Effector memory CD8-positive, alpha-beta T cell (primary cell): ENCODE results near the gene FBXO28.

ENCODE experiments used
- ATAC-seq: fragments of 150-1000 bp; cut with Tn5 transposase; replicated peaks from 2 replicates; pipeline ENCODE4 v1.10.0; 2021; ENCODE audit warnings: mild to moderate bottlenecking, moderate library complexity
- DNase-seq, 3 experiments: peaks; one replicate each; pipeline ENCODE4 v3.0.0; 2021
- H3K27ac Mint-ChIP-seq, 2 donors: one replicate each; pipeline ENCODE4 v1.8.0; 2022; ENCODE audit warnings: mild to moderate bottlenecking in 2 of 2, mixed read lengths in 2 of 2, moderate library complexity in 2 of 2
- H3K27me3 Mint-ChIP-seq, 2 donors: one replicate each; pipeline ENCODE4 v1.8.0; 2022; ENCODE audit warnings: mixed read lengths in 2 of 2
- H3K36me3 Mint-ChIP-seq: one replicate; pipeline ENCODE4 v1.8.0; 2022; ENCODE audit warnings: mild to moderate bottlenecking, moderate library complexity, mixed read lengths; ENCODE audit not compliant: insufficient read depth
- H3K4me1 Mint-ChIP-seq, 2 donors: one replicate each; pipeline ENCODE4 v1.8.0; 2022; ENCODE audit warnings: low read depth in 2 of 2, mixed read lengths in 2 of 2
- H3K4me3 Mint-ChIP-seq, 2 donors: one replicate each; pipeline ENCODE4 v1.8.0; 2022; ENCODE audit warnings: mild to moderate bottlenecking in 2 of 2, mixed read lengths in 2 of 2, moderate library complexity in 2 of 2
- H3K9me3 Mint-ChIP-seq, 2 donors: one replicate each; pipeline ENCODE4 v1.8.0; 2022; ENCODE audit warnings: mixed read lengths in 2 of 2

FBXO28 gene

DNA sequence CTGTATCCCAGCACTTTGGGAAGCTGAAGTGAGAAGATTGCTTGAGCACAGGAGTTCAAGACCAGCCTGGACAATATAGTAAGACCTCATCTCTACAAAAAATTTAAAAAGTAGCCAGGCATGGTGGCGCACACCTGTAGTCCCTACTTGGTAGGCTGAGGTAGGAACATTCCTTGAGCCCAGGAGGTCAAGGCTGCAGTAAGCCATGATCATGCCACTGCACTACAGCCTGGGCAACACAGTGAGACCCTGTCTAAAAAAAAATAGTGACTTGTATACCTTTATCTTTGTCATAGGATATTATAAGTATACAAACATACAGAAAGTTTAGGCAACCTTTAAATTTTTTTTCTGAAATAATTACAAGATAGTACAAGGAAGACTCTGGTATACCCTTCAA, 3.9 kb upstream of the FBXO28 start:
- H3K9me3 Mint-ChIP-seq: no peaks in the 10 kb centered on the region
- no peak overlapping the region for H3K4me3 Mint-ChIP-seq
- peaks cover 5% of the 10 kb centered on the region for H3K36me3 Mint-ChIP-seq
- H3K27ac Mint-ChIP-seq: no peak overlapping the region
- H3K4me1 Mint-ChIP-seq: peaks cover 7 to 10% of the 10 kb centered on the region in 2 donors
- no peak for DNase-seq
- peaks cover 11 to 20% of the 10 kb centered on the region in 2 donors for H3K27me3 Mint-ChIP-seq
- no peak for ATAC-seq

DNA sequence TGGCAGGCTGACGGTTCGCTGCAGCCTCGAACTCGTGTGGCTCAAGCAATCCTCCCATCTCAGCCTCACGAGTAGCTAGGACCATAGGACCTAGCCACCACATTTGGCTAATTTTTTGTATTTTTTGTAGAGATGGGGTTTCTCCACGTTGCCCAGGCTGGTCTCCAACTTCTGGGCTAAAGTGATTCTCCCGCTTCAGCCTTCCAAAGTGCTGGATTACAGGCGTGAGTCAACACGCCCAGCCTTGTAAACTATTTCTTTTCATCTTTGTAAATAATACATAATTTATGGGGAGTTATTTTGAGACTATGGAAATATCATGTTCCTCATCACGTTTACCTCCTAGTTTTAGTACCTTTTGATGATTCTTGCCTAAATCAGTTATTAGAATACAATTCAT, 906 bp upstream of the FBXO28 start:
- Mint-ChIP-seq H3K36me3 (peaks cover 5% of the 10 kb centered on the region), H3K4me3 (no peak overlapping the region), H3K9me3 (no peaks in the 10 kb centered on the region), H3K4me1 (peaks cover 10 to 19% of the 10 kb centered on the region in 2 donors), H3K27ac (no peak overlapping the region), H3K27me3 (peaks cover 5 to 11% of the 10 kb centered on the region in 2 donors)
- DNase-seq (no peak), ATAC-seq (no peak)

DNA sequence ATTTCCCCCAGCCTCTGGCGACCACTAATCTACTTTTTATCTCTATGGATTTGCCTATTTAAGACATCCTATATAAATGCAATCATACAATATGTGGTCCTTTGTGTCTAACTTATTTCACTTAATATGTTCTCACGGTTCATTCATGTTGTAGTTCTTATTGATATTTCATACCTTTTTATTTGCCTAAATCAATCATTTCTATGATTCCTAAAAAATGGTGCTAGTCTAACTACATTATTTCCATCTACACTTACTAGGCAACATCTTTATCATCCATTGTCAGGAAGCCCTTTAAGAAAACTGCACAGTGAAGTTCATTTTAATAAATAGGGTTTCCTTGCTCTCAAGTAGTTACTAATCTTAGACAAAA, 380 bp upstream of the FBXO28 start:
- Mint-ChIP-seq H3K27ac (peak overlapping the region; percentile 91 to 96), H3K4me1 (peaks cover 10 to 19% of the 10 kb centered on the region in 2 donors), H3K9me3 (no peaks in the 10 kb centered on the region), H3K4me3 (peak overlapping the region; percentile 86 to 95), H3K27me3 (peaks cover 5 to 11% of the 10 kb centered on the region in 2 donors), H3K36me3 (peaks cover 5% of the 10 kb centered on the region)
- no peak for ATAC-seq
- DNase-seq: no peak

DNA sequence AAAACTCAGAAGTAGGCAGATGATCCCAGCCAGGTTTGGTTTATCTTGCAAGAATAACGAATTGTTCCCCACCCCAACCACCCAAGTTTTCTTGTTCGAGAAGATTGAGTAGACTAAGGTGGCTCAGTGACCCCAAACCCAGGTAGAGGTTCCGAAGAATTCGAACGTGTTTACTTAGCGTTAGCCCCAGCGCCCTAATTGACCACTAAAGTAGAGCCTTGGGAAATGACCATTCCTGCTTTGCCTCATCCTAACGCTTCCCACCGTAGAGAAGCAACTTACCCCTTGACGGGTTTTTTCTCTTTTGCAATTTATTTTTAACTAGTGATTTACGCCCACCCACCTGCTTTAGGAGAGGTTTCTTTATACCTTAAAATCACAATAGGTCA, 870 bp downstream of the FBXO28 start:
- peaks cover 15 to 23% of the 10 kb centered on the region in 2 donors for H3K4me1 Mint-ChIP-seq
- no peaks in the 10 kb centered on the region for H3K9me3 Mint-ChIP-seq
- no peak for DNase-seq
- peak overlapping the region; percentile 86 to 95 for H3K4me3 Mint-ChIP-seq
- H3K36me3 Mint-ChIP-seq: peaks cover 14% of the 10 kb centered on the region
- peak overlapping the region; percentile 91 to 96 for H3K27ac Mint-ChIP-seq
- H3K27me3 Mint-ChIP-seq: peaks cover 0 to 11% of the 10 kb centered on the region in 2 donors
- no peak for ATAC-seq

DNA sequence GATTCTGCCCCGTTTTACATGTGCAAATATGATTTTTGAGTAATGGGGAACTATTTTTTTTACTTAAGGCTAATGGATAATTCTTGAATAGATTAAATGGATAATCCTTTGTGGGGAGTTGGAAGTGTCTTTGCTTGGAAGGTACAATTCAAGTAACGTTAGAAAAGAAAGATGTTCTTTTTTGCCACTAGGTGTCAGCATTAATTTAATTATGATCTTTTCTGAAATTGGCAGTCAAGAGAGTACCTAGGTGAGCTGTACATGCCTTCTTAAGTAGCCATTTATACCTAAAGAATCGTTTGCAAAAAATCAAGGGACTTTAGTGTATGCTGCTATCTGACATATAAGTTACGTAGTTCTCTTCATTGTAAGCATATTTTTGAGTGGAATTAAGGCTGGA, 2.2 kb downstream of the FBXO28 start:
- no peaks in the 10 kb centered on the region for H3K9me3 Mint-ChIP-seq
- H3K27me3 Mint-ChIP-seq: peaks cover 0 to 5% of the 10 kb centered on the region in 2 donors
- no peak overlapping the region for H3K27ac Mint-ChIP-seq
- peak overlapping the region in 1 of 2 donors; percentile 60 for H3K4me3 Mint-ChIP-seq
- peaks cover 19 to 30% of the 10 kb centered on the region in 2 donors for H3K4me1 Mint-ChIP-seq
- peaks cover 15% of the 10 kb centered on the region for H3K36me3 Mint-ChIP-seq
- ATAC-seq (peak; percentile 32), DNase-seq (no peak)

DNA sequence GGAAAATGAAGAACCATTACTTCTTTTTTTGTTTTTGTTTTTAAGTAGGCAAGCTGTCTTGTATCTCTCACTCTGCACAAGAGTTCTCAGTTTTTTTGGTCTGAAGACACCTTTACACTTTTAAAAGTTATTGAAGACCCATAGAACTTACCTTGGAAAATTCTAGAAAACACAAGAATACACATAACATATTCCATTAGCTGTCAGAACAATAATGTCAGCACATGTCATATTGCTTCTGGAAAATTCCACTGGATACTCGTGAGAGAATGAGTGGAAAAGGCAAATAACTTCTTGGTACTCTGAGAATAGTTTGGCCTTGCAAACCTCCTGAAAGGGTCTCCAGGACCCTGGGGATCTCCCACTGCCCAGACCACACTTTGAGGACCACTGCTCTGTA, 4.8 kb downstream of the FBXO28 start:
- no peak for DNase-seq
- no peaks in the 10 kb centered on the region for H3K9me3 Mint-ChIP-seq
- H3K27me3 Mint-ChIP-seq: no peaks in the 10 kb centered on the region
- peaks cover 22 to 32% of the 10 kb centered on the region in 2 donors for H3K4me1 Mint-ChIP-seq
- no peak for ATAC-seq
- H3K4me3 Mint-ChIP-seq: no peak overlapping the region
- peaks cover 18% of the 10 kb centered on the region for H3K36me3 Mint-ChIP-seq
- H3K27ac Mint-ChIP-seq: peak overlapping the region in 1 of 2 donors; percentile 19

DNA sequence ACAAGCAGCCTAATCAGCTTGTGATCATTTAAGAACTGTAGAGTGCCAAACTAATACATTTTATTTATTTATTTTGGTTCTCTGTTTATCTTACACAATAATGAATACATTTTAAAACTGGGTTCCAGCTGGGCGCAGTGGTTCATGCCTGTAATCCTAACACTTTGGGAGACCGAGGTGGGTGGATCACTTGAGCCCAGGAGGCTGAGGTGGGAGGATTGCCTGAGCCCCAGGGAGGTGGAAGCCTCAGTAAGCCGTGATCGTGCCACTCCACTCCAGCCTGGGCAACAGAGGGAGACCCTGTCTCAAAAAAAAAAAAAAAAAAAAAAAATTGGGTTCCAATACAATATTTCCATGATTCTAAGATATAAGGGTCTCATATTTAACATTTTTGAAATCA, 9.2 kb downstream of the FBXO28 start:
- H3K36me3 Mint-ChIP-seq: peaks cover 22% of the 10 kb centered on the region
- no peak for DNase-seq
- no peak overlapping the region for H3K4me3 Mint-ChIP-seq
- H3K9me3 Mint-ChIP-seq: no peaks in the 10 kb centered on the region
- H3K27ac Mint-ChIP-seq: no peak overlapping the region
- no peak for ATAC-seq
- peaks cover 22 to 42% of the 10 kb centered on the region in 2 donors for H3K4me1 Mint-ChIP-seq
- no peaks in the 10 kb centered on the region for H3K27me3 Mint-ChIP-seq

DNA sequence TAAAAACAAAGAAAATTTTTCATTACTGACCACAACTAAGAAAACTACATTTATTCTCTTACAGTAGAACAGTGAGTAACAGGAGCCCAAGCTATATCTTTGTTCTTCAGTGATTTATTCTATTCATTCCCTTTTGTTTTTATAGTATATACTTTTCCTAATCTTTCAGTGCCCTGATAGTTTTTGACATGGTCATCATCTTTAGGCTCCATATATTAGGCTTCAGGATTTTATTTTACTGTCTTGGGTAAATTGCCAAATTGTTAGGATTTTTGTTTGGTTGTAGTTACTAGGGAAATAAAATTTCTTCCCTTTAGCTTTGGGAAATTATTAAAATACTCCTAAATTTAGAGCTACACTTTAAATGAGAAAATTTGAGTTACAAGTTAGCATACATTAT, 10.3 kb downstream of the FBXO28 start:
- peaks cover 22 to 42% of the 10 kb centered on the region in 2 donors for H3K4me1 Mint-ChIP-seq
- ATAC-seq: no peak
- DNase-seq: no peak
- H3K27me3 Mint-ChIP-seq: no peaks in the 10 kb centered on the region
- H3K4me3 Mint-ChIP-seq: no peak overlapping the region
- H3K9me3 Mint-ChIP-seq: no peaks in the 10 kb centered on the region
- peak overlapping the region in 1 of 2 donors; percentile 10 for H3K27ac Mint-ChIP-seq
- H3K36me3 Mint-ChIP-seq: peaks cover 19% of the 10 kb centered on the region

DNA sequence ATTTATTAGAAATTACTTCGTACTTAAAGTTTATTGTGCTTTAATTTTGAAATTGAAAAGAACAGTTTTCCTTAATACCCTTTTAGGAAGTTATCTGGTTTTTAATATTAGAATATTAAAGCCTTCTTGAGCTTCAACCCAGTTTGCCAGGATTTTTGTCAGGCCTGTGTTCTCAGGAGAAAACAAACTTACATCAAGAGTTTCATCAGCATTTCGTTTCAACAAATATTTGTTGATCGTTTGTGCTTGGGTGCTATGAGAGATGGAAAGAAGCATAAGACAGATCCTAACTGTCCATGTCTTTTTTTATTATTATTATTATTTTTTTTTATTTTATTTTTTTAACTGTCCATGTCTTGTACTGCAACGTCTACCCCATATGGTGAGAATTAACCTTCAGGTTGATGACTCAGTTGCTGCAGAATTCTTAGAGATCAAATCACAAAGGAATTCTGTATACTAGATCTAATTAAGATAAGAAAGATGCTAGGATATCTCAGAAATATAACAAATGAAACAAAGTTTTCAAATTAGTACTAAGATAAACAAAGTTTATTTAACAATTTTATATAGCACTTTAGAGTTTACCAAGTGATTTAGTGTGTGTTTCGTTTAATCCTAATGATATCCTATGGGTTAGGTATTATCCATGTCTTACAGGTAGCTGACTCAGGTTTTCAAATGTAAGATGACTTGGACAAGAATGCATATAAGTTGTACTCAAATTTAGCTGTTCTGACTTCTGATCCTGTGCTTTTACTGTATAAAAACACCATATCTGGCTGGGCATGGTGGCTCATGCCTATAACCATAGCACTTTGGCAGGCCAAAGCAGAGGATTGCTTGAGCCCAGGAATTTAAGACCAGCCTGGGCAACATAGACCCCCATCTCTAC, 14.3 kb downstream of the FBXO28 start:
- Mint-ChIP-seq H3K4me1 (peaks cover 7 to 27% of the 10 kb centered on the region in 2 donors), H3K4me3 (no peak overlapping the region), H3K9me3 (no peaks in the 10 kb centered on the region), H3K27me3 (no peaks in the 10 kb centered on the region), H3K36me3 (peaks cover 46% of the 10 kb centered on the region), H3K27ac (peak overlapping the region in 1 of 2 donors; percentile 57)
- ATAC-seq (no peak), DNase-seq (no peak)

DNA sequence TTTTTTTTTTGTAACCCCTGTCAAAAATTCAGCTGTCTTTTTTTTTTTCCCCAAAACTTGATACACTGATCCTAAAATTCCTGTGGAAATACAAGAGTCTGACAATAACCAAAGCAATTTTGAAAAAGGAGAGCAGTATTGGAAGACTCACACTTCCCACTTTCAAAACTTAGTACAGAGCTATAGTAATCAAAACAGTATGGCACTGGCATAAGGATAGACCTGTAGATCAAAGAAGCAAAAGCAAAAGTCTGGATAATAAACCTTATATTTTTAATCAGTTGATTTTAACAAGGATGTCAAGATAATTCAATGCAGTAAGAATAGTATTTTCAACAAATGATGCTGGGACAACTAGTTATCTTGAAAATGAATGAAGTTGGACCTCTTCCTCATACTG, 17.3 kb downstream of the FBXO28 start:
- peaks cover 3 to 10% of the 10 kb centered on the region in 2 donors for H3K4me1 Mint-ChIP-seq
- H3K36me3 Mint-ChIP-seq: peaks cover 58% of the 10 kb centered on the region
- H3K27me3 Mint-ChIP-seq: no peaks in the 10 kb centered on the region
- no peak overlapping the region for H3K4me3 Mint-ChIP-seq
- ATAC-seq: no peak
- DNase-seq: no peak
- H3K9me3 Mint-ChIP-seq: no peaks in the 10 kb centered on the region
- no peak overlapping the region for H3K27ac Mint-ChIP-seq

DNA sequence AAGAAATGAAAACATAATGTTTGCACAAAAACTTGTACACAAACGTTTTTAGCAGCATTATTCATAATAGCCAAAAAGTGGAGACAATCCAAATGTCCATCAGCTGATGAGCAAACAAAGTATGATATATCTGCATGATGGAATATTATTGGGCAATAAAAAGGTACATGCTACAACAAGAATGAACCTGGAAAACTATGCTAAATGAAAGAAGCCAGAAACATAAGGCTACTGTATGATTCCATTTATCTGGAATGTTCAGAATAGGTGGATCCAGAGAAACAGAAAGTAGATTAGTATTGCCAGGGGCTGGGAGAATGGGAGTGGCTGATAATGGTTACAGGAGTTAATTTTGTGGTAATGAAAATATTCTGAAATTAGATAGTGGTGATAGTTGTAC, 19.0 kb downstream of the FBXO28 start:
- Mint-ChIP-seq H3K4me3 (no peak overlapping the region), H3K36me3 (peaks cover 65% of the 10 kb centered on the region), H3K27me3 (no peaks in the 10 kb centered on the region), H3K4me1 (peaks cover 0 to 3% of the 10 kb centered on the region in 2 donors), H3K27ac (no peak overlapping the region), H3K9me3 (no peaks in the 10 kb centered on the region)
- DNase-seq: no peak
- no peak for ATAC-seq

DNA sequence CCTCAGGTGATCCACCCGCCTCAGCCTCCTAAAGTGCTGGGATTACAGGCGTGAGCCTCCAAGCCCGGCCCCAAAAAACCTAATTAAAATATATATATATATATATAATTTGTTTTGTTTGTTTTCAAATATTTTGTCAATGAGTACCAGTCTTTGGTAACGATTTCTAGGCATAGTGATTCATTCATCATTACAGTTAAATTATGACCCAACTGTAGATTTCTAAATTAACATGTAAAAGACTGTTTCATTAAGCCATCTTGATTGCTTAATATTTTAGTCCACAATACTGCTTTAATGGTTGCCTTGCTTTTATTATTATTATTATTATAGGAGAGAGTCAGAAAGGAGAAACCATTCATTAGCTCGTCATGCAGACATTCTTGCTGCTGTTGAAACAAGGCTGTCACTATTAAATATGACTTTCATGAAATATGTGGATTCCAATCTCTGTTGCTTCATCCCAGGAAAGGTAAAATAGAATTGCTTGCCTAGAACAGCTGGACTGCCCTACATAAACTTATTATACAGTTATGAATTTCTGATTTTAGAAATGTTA, 19.9 kb downstream of the FBXO28 start:
- peaks cover 0 to 3% of the 10 kb centered on the region in 2 donors for H3K4me1 Mint-ChIP-seq
- no peaks in the 10 kb centered on the region for H3K27me3 Mint-ChIP-seq
- ATAC-seq (no peak), DNase-seq (no peak)
- H3K27ac Mint-ChIP-seq: no peak overlapping the region
- peaks cover 71% of the 10 kb centered on the region for H3K36me3 Mint-ChIP-seq
- no peak overlapping the region for H3K4me3 Mint-ChIP-seq
- H3K9me3 Mint-ChIP-seq: no peaks in the 10 kb centered on the region

DNA sequence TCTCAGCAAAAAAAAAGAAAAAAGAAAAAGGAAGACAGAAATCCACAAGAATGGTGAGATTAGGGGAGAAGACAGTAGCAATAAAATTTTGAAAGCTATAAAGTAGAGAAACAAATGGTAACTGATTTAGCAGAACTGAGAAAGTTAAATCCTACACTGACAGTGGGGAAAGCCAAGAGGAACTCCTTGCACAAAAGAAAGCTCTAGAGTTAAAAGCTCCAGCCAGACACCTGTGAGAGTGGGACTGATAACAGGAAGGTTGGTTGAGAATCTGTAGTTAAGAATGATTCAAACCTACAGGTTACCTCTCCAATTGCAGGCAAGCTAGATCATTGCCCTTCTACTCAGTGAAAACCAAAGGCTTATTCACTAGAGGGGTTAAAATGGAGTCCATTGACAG, 23.6 kb downstream of the FBXO28 start:
- H3K4me3 Mint-ChIP-seq: no peak overlapping the region
- ATAC-seq (no peak), DNase-seq (no peak)
- H3K9me3 Mint-ChIP-seq: no peaks in the 10 kb centered on the region
- H3K36me3 Mint-ChIP-seq: peaks cover 69% of the 10 kb centered on the region
- peaks cover 0 to 3% of the 10 kb centered on the region in 2 donors for H3K4me1 Mint-ChIP-seq
- no peaks in the 10 kb centered on the region for H3K27me3 Mint-ChIP-seq
- H3K27ac Mint-ChIP-seq: peak overlapping the region; percentile 49 to 71

DNA sequence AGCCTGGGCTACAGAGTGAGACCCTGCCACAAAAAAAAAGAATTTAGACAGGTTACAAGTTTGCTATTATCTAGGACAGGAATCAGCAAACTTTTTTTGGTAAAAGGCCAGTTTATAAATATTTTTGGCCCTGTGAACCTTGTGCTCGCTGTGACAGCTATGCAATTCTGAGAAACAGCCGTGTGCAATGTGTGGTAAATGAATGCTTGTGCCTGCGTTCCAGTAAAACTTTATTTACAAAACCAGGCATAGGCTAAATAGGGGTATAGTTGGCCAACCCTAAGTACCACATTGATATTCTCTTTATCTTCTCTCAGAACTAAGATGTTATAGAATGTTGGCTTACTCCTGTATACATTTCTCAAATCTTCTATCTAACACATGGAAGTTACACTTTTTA, 24.3 kb downstream of the FBXO28 start:
- Mint-ChIP-seq H3K4me3 (no peak overlapping the region), H3K9me3 (no peaks in the 10 kb centered on the region), H3K27ac (no peak overlapping the region), H3K36me3 (peaks cover 69% of the 10 kb centered on the region), H3K27me3 (no peaks in the 10 kb centered on the region), H3K4me1 (no peaks in the 10 kb centered on the region)
- DNase-seq: no peak
- ATAC-seq: no peak
